IPS-18a (cell line): ENCODE measurements around the gene PSTK.

Experiments
- H3K27ac ChIP-seq: one replicate; pipeline ENCODE4 v1.5.1; 2013; ENCODE audit warnings: low read length
- H3K27me3 ChIP-seq: one replicate; pipeline ENCODE4 v1.6.1; 2013; ENCODE audit warnings: mild to moderate bottlenecking, low read length; ENCODE audit not compliant: control insufficient read depth, insufficient read depth
- H3K36me3 ChIP-seq: one replicate; pipeline ENCODE4 v1.6.1; 2013; ENCODE audit warnings: low read depth, low read length; ENCODE audit not compliant: control insufficient read depth
- H3K4me1 ChIP-seq: one replicate; pipeline ENCODE4 v1.6.1; 2013; ENCODE audit warnings: low read depth, low read length; ENCODE audit not compliant: control insufficient read depth
- H3K4me3 ChIP-seq: one replicate; pipeline ENCODE4 v1.5.1; 2013; ENCODE audit warnings: low read length
- H3K9ac ChIP-seq: one replicate; pipeline ENCODE4 v1.6.1; 2013; ENCODE audit warnings: mild to moderate bottlenecking, low read length, moderate library complexity
- H3K9me3 ChIP-seq: one replicate; pipeline ENCODE4 v1.6.1; 2013; ENCODE audit warnings: low read depth, low read length; ENCODE audit not compliant: control insufficient read depth

PSTK gene

GRCh38 chr10:123011987-123012386, 31.8 kb downstream of the PSTK start:
- Histone ChIP-seq H3K36me3 (no peaks in the 10 kb centered on the region), H3K4me3 (no peak overlapping the region), H3K9ac (no peak overlapping the region), H3K27ac (no peak overlapping the region), H3K9me3 (no peaks in the 10 kb centered on the region), H3K4me1 (peaks cover 19% of the 10 kb centered on the region), H3K27me3 (peaks cover 28% of the 10 kb centered on the region)

DNA sequence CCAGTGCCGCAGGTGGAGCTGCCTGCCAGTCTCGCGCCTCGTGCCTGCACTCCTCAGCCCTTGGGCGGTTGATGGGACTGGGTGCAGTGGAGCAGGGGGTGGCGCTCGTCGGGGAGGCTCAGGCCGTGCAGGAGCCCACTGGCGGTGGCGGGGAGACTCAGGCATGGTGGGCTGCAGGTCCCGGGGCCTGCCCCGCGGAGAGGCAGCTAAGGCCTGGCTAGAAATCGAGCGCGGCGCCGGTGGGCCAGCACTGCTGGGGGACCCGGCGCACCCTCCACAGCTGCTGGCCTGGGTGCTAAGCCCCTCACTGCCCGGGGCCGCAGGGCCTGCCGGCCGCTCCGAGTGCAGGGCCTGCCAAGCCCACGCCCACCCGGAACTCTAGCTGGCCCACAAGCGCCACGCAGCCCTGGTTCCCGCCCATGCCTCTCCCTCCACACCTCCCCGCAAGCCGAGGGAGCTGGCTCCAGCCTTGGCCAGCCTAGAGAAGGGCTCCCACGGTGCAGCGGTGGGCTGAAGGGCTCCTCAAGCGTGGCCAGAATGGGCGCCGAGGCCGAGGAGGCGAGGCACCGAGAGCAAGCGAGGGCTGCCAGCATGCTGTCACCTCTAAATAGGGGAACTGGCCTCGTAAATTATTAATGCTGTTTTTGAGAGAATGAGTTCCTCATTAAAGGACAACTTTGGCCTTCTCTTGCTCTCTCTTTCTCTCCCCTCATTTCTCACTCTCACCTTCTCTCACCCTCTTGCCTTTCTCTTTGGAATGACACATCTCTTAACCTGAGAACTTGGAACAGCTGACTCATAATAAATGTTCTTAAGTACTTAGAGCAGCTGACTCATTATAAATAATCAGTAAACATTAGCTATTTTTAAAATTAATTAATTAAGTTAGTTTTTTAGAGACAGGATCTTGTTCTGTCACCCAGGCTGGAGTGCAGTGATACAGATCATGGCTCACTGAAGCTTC, 33.5 kb downstream of the PSTK start:
- Histone ChIP-seq H3K27ac (no peak overlapping the region), H3K4me3 (no peak overlapping the region), H3K27me3 (peaks cover 28% of the 10 kb centered on the region), H3K9me3 (no peaks in the 10 kb centered on the region), H3K4me1 (peaks cover 28% of the 10 kb centered on the region), H3K9ac (no peak overlapping the region), H3K36me3 (no peaks in the 10 kb centered on the region)

GRCh38 chr10:123014772-123015171, 34.6 kb downstream of the PSTK start:
- H3K4me1 ChIP-seq: peaks cover 36% of the 10 kb centered on the region
- H3K4me3 ChIP-seq: no peak overlapping the region
- H3K27ac ChIP-seq: no peak overlapping the region
- no peak overlapping the region for H3K9ac ChIP-seq
- H3K9me3 ChIP-seq: no peaks in the 10 kb centered on the region
- peaks cover 22% of the 10 kb centered on the region for H3K27me3 ChIP-seq
- H3K36me3 ChIP-seq: no peaks in the 10 kb centered on the region

- H3K4me1 ChIP-seq: peaks cover 48% of the 10 kb centered on the region
- no peak overlapping the region for H3K27ac ChIP-seq
- H3K4me3 ChIP-seq: no peak overlapping the region
- H3K9ac ChIP-seq: no peak overlapping the region
- no peaks in the 10 kb centered on the region for H3K9me3 ChIP-seq
- no peaks in the 10 kb centered on the region for H3K36me3 ChIP-seq
- peaks cover 12% of the 10 kb centered on the region for H3K27me3 ChIP-seq
Observed at GRCh38 chr10:123016228-123016627, 36.0 kb downstream of the PSTK start.

- Histone ChIP-seq H3K9ac (no peak overlapping the region), H3K4me1 (peaks cover 55% of the 10 kb centered on the region)
Observed at GRCh38 chr10:123017421-123018165, 37.4 kb downstream of the PSTK start.

GRCh38 chr10:123018531-123018930, 38.3 kb downstream of the PSTK start:
- Histone ChIP-seq H3K27me3 (peaks cover 20% of the 10 kb centered on the region), H3K9me3 (no peaks in the 10 kb centered on the region), H3K4me3 (no peak overlapping the region), H3K36me3 (no peaks in the 10 kb centered on the region), H3K9ac (no peak overlapping the region), H3K4me1 (peaks cover 55% of the 10 kb centered on the region), H3K27ac (no peak overlapping the region)

More at GRCh38 chr10:123017421-123018165, 37.4 kb downstream of the PSTK start:
- Histone ChIP-seq H3K36me3 (no peaks in the 10 kb centered on the region), H3K27ac (peak overlapping the region; percentile 44), H3K27me3 (peaks cover 20% of the 10 kb centered on the region), H3K9me3 (no peaks in the 10 kb centered on the region), H3K4me3 (peak overlapping the region; percentile 3)

GRCh38 chr10:123019264-123019663, 39.1 kb downstream of the PSTK start:
- Histone ChIP-seq H3K9me3 (no peaks in the 10 kb centered on the region), H3K4me3 (no peak overlapping the region), H3K27me3 (peaks cover 20% of the 10 kb centered on the region), H3K9ac (no peak overlapping the region), H3K36me3 (no peaks in the 10 kb centered on the region), H3K4me1 (peaks cover 55% of the 10 kb centered on the region), H3K27ac (no peak overlapping the region)

DNA sequence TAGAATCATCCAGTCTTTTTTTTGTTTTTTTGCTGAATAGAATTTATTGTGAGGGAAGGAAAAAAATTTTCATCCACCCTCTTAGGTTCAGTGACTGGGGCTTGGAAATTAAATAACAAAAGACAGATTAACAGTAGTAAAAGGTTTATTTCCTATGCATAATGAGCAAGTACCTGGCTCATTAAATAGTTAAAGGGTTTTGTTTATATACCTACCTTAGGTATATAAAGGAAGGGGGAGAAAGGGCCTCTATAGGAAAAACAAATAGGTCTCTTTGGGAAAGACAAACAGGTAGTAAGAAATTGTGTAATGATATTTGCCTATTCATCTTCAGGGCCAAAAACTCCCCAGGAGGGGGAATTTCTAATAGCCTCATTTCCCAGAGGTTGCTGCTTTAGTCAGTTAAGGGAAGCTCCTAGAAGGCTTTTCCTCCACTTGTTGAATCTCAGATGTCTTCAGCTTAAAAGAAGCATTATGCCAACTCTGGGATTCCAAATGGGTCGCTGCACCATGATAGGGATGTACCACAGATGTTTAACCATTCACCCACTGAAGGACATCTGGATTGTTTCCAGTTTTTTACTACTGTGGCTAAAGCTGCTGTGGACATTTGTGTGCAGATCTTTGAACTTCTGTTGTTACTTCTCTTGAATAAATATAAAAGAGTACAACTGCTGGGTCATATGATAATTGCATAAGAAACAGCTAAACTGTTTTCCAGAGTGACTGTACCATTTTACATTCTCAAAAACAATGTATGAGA, 39.9 kb downstream of the PSTK start:
- peak overlapping the region; percentile 13 for H3K4me3 ChIP-seq
- peaks cover 20% of the 10 kb centered on the region for H3K27me3 ChIP-seq
- H3K4me1 ChIP-seq: peaks cover 52% of the 10 kb centered on the region
- no peak overlapping the region for H3K9ac ChIP-seq
- no peaks in the 10 kb centered on the region for H3K36me3 ChIP-seq
- H3K9me3 ChIP-seq: no peaks in the 10 kb centered on the region
- H3K27ac ChIP-seq: no peak overlapping the region

GRCh38 chr10:123021517-123021916, 41.3 kb downstream of the PSTK start:
- no peak overlapping the region for H3K27ac ChIP-seq
- H3K36me3 ChIP-seq: no peaks in the 10 kb centered on the region
- H3K9me3 ChIP-seq: no peaks in the 10 kb centered on the region
- H3K4me1 ChIP-seq: peaks cover 45% of the 10 kb centered on the region
- peaks cover 18% of the 10 kb centered on the region for H3K27me3 ChIP-seq
- no peak overlapping the region for H3K9ac ChIP-seq
- no peak overlapping the region for H3K4me3 ChIP-seq

GRCh38 chr10:123024540-123024939, 44.3 kb downstream of the PSTK start:
- H3K9me3 ChIP-seq: no peaks in the 10 kb centered on the region
- H3K4me3 ChIP-seq: no peak overlapping the region
- no peak overlapping the region for H3K27ac ChIP-seq
- no peak overlapping the region for H3K9ac ChIP-seq
- no peaks in the 10 kb centered on the region for H3K36me3 ChIP-seq
- H3K4me1 ChIP-seq: peaks cover 28% of the 10 kb centered on the region
- H3K27me3 ChIP-seq: peaks cover 13% of the 10 kb centered on the region

- no peaks in the 10 kb centered on the region for H3K36me3 ChIP-seq
- no peak overlapping the region for H3K9ac ChIP-seq
- H3K9me3 ChIP-seq: no peaks in the 10 kb centered on the region
- H3K4me1 ChIP-seq: peaks cover 13% of the 10 kb centered on the region
- H3K27me3 ChIP-seq: peaks cover 8% of the 10 kb centered on the region
- H3K4me3 ChIP-seq: no peak overlapping the region
- H3K27ac ChIP-seq: no peak overlapping the region
Observed at GRCh38 chr10:123026302-123026701, 46.1 kb downstream of the PSTK start.
